ENCODE measurements around the gene SCN7A.
"Not testable (repeated sequence)": the region's sequence is repeated elsewhere in the genome, so short reads cannot be mapped to it uniquely, and the experiment has no call there.

The SCN7A gene

DNA sequence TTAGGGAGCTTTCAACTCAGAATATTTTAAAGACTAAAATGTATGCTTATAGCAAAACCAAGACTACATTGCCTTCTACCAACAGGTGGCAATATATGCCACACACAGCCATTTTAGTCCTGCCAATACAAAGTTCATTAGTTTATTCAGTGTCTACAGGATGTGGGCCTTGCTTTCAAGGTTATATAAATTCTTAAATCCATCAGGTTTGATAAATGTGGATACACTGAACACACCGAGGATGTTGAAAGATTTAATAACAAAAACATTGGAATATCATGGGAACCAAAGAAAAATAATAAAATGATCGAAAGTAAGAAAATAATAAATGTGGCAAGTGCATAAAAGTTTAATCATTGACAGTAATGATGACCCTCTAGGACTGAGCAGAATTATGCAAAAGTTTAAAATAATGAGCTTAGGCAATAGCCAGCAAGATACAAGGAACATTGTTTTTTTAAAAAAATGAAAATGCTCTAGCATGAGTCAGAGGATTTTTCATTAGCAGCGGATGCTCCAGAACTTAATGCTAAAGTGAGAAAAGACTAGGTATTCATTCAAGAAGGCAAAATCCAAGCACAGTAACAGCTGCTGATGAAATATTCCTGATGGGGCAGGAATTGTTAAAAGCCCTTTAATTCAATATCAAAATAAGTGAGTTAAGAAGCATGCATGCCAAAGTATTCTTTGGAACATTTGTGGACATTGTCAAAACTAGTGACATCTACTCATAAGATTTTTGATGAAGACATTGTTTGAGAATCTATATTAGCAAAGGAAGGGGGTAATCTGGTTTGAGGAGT, 132.5 kb downstream of the SCN7A start:
- Mint-ChIP-seq H3K27ac (no peak overlapping the region), H3K4me3 (no peak overlapping the region), H3K4me1 (no peaks in the 10 kb centered on the region), H3K9me3 (peaks cover 6% of the 10 kb centered on the region), H3K36me3 (no peaks in the 10 kb centered on the region)
- ATAC-seq, result no peak
- no peak for DNase-seq (ENCODE audit: low spot score in 2 of 2)

DNA sequence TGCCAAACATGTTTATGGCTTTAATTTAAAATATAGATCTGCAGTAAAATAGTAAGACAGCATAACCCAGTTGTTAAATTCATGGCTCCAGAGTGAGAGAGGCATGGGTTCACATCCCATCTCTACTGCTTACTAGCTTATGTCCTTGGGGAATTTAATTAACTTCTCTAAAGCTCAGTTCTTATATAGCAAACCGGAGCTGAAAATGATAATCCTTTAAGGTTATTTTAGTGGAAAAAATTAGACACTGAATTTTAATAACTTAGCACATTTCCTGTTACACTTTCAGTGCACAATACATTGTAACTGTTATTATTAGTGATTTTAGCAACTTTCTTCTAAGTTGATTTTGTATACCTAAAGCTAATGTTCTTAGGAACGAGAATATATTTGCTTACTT, 133.1 kb downstream of the SCN7A start:
- no peaks in the 10 kb centered on the region for H3K4me1 Mint-ChIP-seq
- H3K36me3 Mint-ChIP-seq, result no peaks in the 10 kb centered on the region
- peaks cover 6% of the 10 kb centered on the region for H3K9me3 Mint-ChIP-seq
- H3K4me3 Mint-ChIP-seq, result no peak overlapping the region
- DNase-seq (ENCODE audit: low spot score in 2 of 2) (no peak), ATAC-seq (no peak)
- H3K27ac Mint-ChIP-seq, result no peak overlapping the region

DNA sequence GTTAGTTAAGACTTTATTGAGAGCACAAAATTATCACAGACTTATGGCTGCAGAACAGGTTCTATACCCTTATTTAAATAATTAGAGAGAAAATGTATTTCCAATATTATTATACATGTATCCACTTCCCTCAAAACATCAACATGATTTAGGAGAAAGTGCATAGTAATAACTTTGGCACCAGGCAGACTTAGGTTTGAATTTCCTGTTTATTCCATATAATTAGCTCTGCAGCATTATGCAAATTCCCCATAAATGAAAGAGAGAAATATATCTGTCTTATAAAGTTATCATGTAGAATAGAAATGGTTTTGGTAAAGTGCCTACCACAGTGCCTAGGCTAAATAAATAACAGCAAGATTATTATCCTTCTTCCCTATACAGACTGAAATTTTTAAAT, 133.6 kb downstream of the SCN7A start:
- ATAC-seq, result no peak
- H3K36me3 Mint-ChIP-seq, result no peaks in the 10 kb centered on the region
- no peak overlapping the region for H3K4me3 Mint-ChIP-seq
- H3K27ac Mint-ChIP-seq, result no peak overlapping the region
- H3K9me3 Mint-ChIP-seq, result peaks cover 2% of the 10 kb centered on the region
- no peak for DNase-seq (ENCODE audit: low spot score in 2 of 2)
- H3K4me1 Mint-ChIP-seq, result no peaks in the 10 kb centered on the region

DNA sequence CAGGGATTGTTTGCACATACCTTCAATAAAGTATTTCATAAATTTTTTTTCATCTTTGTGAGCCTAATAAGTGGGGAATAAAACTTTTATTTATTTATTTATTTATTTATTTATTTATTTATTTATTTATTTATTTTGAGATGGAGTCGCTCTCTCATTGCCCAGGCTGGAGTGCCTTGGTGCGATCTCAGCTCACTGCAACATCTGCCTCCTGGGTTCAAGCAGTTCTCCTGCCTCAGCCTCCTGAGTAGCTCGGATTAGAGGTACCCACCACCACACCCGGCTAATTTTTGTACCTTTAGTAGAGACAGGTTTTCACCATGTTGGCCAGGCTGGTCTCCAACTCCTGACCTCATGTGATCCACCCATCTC, 136.1 kb downstream of the SCN7A start:
- not testable (repeated sequence) for H3K4me3 Mint-ChIP-seq; H3K4me1 Mint-ChIP-seq; DNase-seq (ENCODE audit: low spot score in 2 of 2); H3K27ac Mint-ChIP-seq; ATAC-seq; H3K9me3 Mint-ChIP-seq; H3K36me3 Mint-ChIP-seq

DNA sequence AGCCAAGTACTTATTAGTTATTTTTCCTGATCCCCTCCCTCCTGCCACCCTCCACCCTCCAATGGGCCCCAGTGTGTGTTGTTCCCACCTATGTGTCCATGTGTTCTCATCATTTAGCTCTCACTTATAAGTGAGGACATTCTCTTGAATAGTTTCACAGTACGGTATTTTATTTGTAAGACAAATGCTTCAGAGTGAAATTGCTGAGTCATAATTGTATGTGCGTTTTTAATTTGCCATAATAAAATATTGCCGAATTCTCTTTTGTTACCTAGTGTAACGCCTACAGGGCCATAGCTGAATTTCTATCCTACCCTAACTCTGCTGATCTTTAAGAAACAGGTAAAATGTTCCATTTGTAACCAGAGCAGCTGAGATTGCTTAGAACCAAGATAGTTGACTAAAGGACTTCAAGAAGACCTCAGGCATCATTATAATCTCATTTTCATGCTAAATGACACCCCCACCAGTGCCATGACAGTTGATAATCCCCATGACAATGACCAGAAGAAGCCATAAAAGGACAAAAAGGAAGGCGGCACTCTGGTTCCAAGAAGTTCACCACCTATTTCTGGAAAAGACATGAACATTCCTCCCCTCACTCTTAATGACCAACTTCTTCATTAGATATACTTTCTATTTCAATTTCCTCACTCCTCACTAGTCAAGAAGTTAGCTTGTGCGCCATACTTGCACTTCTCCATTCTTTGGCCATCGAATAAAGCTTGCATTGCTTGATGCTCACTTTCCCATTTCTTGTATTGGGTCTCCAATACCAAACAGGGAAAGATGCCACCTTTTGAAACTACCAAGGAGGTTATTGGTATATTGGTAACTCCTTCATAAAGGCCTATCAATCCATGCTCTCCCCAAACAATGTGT, 136.7 kb downstream of the SCN7A start:
- no peaks in the 10 kb centered on the region for H3K36me3 Mint-ChIP-seq
- no peaks in the 10 kb centered on the region for H3K4me1 Mint-ChIP-seq

More for the DNA sequence above, 136.7 kb downstream of the SCN7A start:
- ATAC-seq, result no peak
- Mint-ChIP-seq H3K4me3 (no peak overlapping the region), H3K9me3 (peaks cover 7% of the 10 kb centered on the region), H3K27ac (no peak overlapping the region)
- no peak for DNase-seq (ENCODE audit: low spot score in 2 of 2)

Measured in stimulated activated effector memory CD8-positive, alpha-beta T cell treated with anti-CD3 and anti-CD28 coated beads, Interleukin-12 subunit alpha, Interleukin-12 subunit beta, amount 100 ng/mL, for 72 hours (primary cell).